CD4-positive, alpha-beta memory T cell (primary cell): ENCODE measurements around the gene PLXDC1. TPM values are rescaled to one million over a fixed set of nuclear protein-coding genes. Genes with fewer than 3 reads are reported as not detected.
A peak's percentile ranks its signal among the peaks of the same experiment; 100 is the strongest.

Experiments used
- CTCF ChIA-PET: fragments of 350-600 bp; sonication (Branson Sonifier 250); formaldehyde crosslinking; loops from one replicate; lab custom pipeline; 2021; ENCODE audit warnings: inconsistent platforms; ENCODE audit not compliant: partially characterized antibody; lab: Charles Lee
- POLR2A ChIA-PET: fragments of 350-600 bp; sonication (Branson Sonifier 250); formaldehyde crosslinking; loops from one replicate; lab custom pipeline; 2021; ENCODE audit not compliant: partially characterized antibody; lab: Charles Lee
- DNase-seq, 5 donors: peaks; one replicate each; pipeline versions ENCODE4 v3.0.0 to v3.0.0-alpha.2; 2020 to 2022; ENCODE audit warnings: mixed read lengths in 1 of 5
- H3K27ac ChIP-seq: one replicate; pipeline ENCODE4 v1.7.0; 2013; ENCODE audit warnings: low read depth, low read length
- H3K27me3 ChIP-seq: 2 replicates; pipeline ENCODE4 v1.7.0; 2013; ENCODE audit warnings: mild to moderate bottlenecking, low read length, moderate library complexity; ENCODE audit not compliant: insufficient read depth
- H3K36me3 ChIP-seq: 2 replicates; pipeline ENCODE4 v1.7.0; 2013; ENCODE audit warnings: mild to moderate bottlenecking, low read length, moderate library complexity; ENCODE audit not compliant: insufficient read depth
- H3K4me1 ChIP-seq: 2 replicates; pipeline ENCODE4 v1.7.0; 2013; ENCODE audit warnings: mild to moderate bottlenecking, low read length, moderate library complexity; ENCODE audit not compliant: insufficient read depth
- H3K4me3 ChIP-seq, 2 donors: one replicate each; pipeline ENCODE4 v1.7.0; 2013; ENCODE audit warnings: low read length in 2 of 2, mild to moderate bottlenecking in 1 of 2
- H3K9me3 ChIP-seq, 2 donors: one replicate each; pipeline ENCODE4 v1.7.0; 2013; ENCODE audit warnings: low read length in 2 of 2, control low read depth in 1 of 2; ENCODE audit not compliant: control insufficient read depth in 1 of 2
- H3K27ac Mint-ChIP-seq, 7 donors: one replicate each; pipeline ENCODE4 v1.8.0; 2020 to 2021; ENCODE audit warnings: mixed read lengths in 7 of 7, mild to moderate bottlenecking in 6 of 7, inconsistent platforms in 3 of 7, moderate library complexity in 3 of 7
- H3K27me3 Mint-ChIP-seq, 2 donors: one replicate each; pipeline ENCODE4 v1.8.0; 2020 to 2021; ENCODE audit warnings: mixed read lengths in 2 of 2
- H3K36me3 Mint-ChIP-seq, 2 donors: one replicate each; pipeline ENCODE4 v1.8.0; 2020 to 2021; ENCODE audit warnings: mixed read lengths in 2 of 2, inconsistent platforms in 1 of 2, mild to moderate bottlenecking in 1 of 2
- H3K4me1 Mint-ChIP-seq, 4 donors: one replicate each; pipeline ENCODE4 v1.8.0; 2020 to 2021; ENCODE audit warnings: mixed read lengths in 4 of 4, mild to moderate bottlenecking in 1 of 4
- H3K4me3 Mint-ChIP-seq, 8 donors: one replicate each; pipeline ENCODE4 v1.8.0; 2020 to 2021; ENCODE audit warnings: mixed read lengths in 8 of 8, mild to moderate bottlenecking in 7 of 8, moderate library complexity in 6 of 8, inconsistent platforms in 3 of 8
- H3K9me3 Mint-ChIP-seq, 8 donors: one replicate each; pipeline ENCODE4 v1.8.0; 2020 to 2021; ENCODE audit warnings: mixed read lengths in 8 of 8, mild to moderate bottlenecking in 5 of 8, inconsistent platforms in 3 of 8, moderate library complexity in 1 of 8
- intact Hi-C: fragments of 100-400 bp; cut with micrococcal nuclease; formaldehyde crosslinking; loops from one replicate; pipeline ENCODE4 v1.15.1; 2023
- polyA plus RNA-seq, 2 donors: library from polyadenylated mRNA; unstranded; fragments of 300-500 nt; fragmentation: Illumina TruSeq; gene quantifications; one replicate each; pipeline ENCODE4 v1.2.3, GENCODE V29; 2021
- total RNA-seq, 2 experiments: library from RNA; stranded (reverse); gene quantifications; one replicate each; pipeline ENCODE4 v1.2.3, GENCODE V29; 2021

Gene PLXDC1
- total and polyA plus RNA-seq, 4 experiments from 2014 or later, result 2.5 to 16.4 (median 10.2) TPM

DNA sequence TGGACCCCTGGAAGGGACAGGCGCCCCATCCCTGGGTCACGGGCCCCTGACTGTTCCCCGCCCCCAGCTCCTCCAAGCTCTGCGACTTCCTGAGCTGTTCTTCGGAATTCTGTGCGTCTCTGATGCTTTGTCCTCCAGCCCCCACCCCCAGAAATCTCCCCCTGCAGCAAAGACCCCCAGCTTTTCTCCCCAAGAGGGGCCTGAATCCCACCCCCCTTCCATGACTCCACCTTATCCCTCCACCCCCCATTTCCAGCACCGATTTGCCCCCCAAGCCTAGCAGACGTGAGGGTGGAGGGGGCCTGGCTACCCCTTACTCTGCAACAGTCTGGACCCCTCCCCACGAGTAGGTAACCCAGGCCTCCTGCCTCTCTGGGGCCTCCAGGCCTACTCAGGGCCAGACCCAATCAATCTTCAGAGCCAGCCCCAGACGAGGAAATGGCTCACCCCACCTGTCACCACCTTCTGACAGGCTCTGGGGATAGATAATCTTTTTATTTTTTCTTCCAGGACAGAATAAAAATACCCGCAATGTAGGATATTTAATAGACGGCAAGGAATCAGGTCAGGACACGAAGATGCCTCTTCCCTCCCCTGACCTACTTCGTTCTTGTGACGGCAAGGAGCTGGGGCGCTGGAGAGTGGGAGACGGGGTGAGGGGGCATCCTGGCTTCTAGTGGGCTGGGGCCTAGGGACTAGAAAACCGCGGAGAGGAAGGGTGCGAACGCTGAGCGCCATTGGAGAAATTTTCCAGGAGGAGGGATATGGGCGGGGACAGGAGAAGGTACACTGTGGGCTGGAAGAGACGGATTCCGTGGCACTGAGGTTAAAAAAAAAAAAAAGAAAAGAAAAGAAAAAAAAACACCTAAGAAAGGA lies 744 bp upstream of the PLXDC1 start:
- intact Hi-C loops, result loop anchor here (2.0 to 5.0 kb wide), 7 partner anchors 87 to 475 kb away; partner anchors contain the start of genes CWC25, FBXO47, LASP1NB and PSMB3
- Mint-ChIP-seq H3K4me1 (peaks cover 28 to 62% (median 43%) of the 10 kb centered on the region in 4 donors), H3K27me3 (peaks cover 3 to 18% of the 10 kb centered on the region in 2 donors)

DNA sequence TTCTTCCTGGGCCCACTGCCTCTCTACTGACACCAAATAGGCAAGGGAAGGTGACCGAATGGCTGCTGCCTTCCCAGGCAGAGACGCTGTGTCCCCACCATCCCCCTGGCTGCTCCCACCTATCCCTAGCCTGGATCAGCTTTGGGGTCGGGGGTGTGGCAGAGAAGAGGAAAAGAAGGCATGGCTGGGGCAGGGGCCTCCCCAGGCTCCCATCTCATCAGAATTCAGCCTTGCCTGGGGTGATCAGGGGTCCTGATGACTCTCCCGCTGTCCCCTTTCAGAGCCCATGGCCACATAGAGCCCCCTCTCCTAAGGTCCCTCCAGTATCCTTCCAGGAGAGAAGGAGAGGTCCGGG lies 665 bp downstream of the PLXDC1 start:
- CTCF ChIA-PET, result interaction anchor here (1.0 to 7.5 kb wide), 10 partner anchors 14 to 283 kb away, joined by 3 to 289 read pairs (median 29); partner anchors contain the start of gene LASP1NB
- H3K36me3 ChIP-seq, result no peaks in the 10 kb centered on the region
- no peaks in the 10 kb centered on the region for H3K9me3 ChIP-seq
- peaks cover 33% of the 10 kb centered on the region for H3K4me1 ChIP-seq
- intact Hi-C loops, result loop anchor here (5.0 kb wide), 3 partner anchors 183 to 473 kb away; partner anchors contain the start of genes FBXO47 and RPL23
- Mint-ChIP-seq H3K9me3 (peaks cover 0 to 24% (median 5%) of the 10 kb centered on the region in 8 donors), H3K27me3 (peaks cover 3 to 18% of the 10 kb centered on the region in 2 donors), H3K27ac (peak overlapping the region in 4 of 7 donors; percentile 56 to 88 (median 68)), H3K4me1 (peaks cover 28 to 62% (median 43%) of the 10 kb centered on the region in 4 donors), H3K4me3 (peak overlapping the region; percentile 80 to 85 (median 83)), H3K36me3 (peaks cover 0 to 21% of the 10 kb centered on the region in 2 donors)
- H3K4me3 ChIP-seq, result no peak overlapping the region
- no peak overlapping the region for H3K27ac ChIP-seq
- no peaks in the 10 kb centered on the region for H3K27me3 ChIP-seq
- POLR2A ChIA-PET, result interaction anchor here (1.2 to 5.3 kb wide), 5 partner anchors 14 to 297 kb away, joined by 4 to 76 read pairs (median 6); partner anchors contain the start of genes LASP1 and RPL23
- no peak for DNase-seq

More for the DNA sequence above, 744 bp upstream of the PLXDC1 start:
- H3K36me3 ChIP-seq, result no peaks in the 10 kb centered on the region
- H3K27ac ChIP-seq, result peak overlapping the region; percentile 66
- Mint-ChIP-seq H3K27ac (peak overlapping the region; percentile 93 to 100 (median 98)), H3K9me3 (peaks cover 0 to 24% (median 5%) of the 10 kb centered on the region in 8 donors), H3K36me3 (peaks cover 0 to 21% of the 10 kb centered on the region in 2 donors), H3K4me3 (peak overlapping the region; percentile 96 to 100 (median 99))
- peaks cover 33% of the 10 kb centered on the region for H3K4me1 ChIP-seq
- ChIA-PET POLR2A (interaction anchor here (0.6 to 5.3 kb wide), 31 partner anchors 13 to 447 kb away, joined by 3 to 76 read pairs (median 7); partner anchors contain the start of genes ARL5C, FBXL20, FBXO47 and LASP1), CTCF (interaction anchor here (0.6 to 7.5 kb wide), 42 partner anchors 7 to 327 kb away, joined by 3 to 289 read pairs (median 8); partner anchors contain the start of genes CWC25, FBXO47, LASP1 and LASP1NB)
- no peaks in the 10 kb centered on the region for H3K27me3 ChIP-seq
- peak overlapping the region; percentile 0 to 98 for H3K4me3 ChIP-seq
- H3K9me3 ChIP-seq, result no peaks in the 10 kb centered on the region
- DNase-seq, result peak; percentile 12 to 73 (median 28)

DNA sequence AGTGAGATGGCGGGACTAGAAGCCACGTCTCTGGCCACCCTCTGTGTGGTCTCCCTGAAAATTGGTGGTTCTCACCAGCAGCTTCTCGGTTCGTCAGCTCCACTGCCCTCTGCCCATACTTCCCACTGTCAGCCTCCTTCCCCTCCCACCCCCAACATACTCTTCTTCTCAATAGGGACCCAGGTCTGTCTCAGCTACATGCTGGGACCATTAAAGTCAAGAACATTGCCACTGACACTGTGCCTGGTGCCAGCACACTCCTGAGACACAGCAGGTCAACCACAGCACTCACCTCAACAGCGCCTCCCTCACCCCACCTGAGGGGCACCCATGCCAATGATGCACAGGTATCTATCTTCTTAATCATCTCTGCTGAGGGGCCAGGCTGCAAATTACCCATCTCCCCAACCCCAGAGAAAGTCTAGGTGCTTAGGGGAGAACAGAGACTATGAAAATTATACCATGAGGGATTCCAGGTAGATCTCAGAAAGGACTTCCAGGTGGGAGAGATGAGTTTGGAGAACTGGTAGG lies 1.3 kb downstream of the PLXDC1 start:
- peaks cover 33% of the 10 kb centered on the region for H3K4me1 ChIP-seq
- ChIA-PET POLR2A (interaction anchor here (1.7 to 5.3 kb wide), 2 partner anchors 58 to 296 kb away, joined by 6 to 76 read pairs; partner anchors contain the start of gene RPL23), CTCF (interaction anchor here (4.6 to 7.5 kb wide), 2 partner anchors 79 to 168 kb away, joined by 47 to 289 read pairs; no protein-coding TSS in a partner anchor)
- no peak overlapping the region for H3K4me3 ChIP-seq
- no peaks in the 10 kb centered on the region for H3K27me3 ChIP-seq
- Mint-ChIP-seq H3K36me3 (peaks cover 0 to 21% of the 10 kb centered on the region in 2 donors), H3K4me3 (peak overlapping the region; percentile 66 to 85 (median 83)), H3K9me3 (peaks cover 0 to 24% (median 5%) of the 10 kb centered on the region in 8 donors), H3K27me3 (peaks cover 3 to 18% of the 10 kb centered on the region in 2 donors), H3K4me1 (peaks cover 31 to 66% (median 43%) of the 10 kb centered on the region in 4 donors), H3K27ac (peak overlapping the region in 5 of 7 donors; percentile 44 to 72 (median 69))
- H3K9me3 ChIP-seq, result no peaks in the 10 kb centered on the region
- no peaks in the 10 kb centered on the region for H3K36me3 ChIP-seq
- no peak overlapping the region for H3K27ac ChIP-seq
- intact Hi-C loops, result loop anchor here (5.0 kb wide), 3 partner anchors 183 to 473 kb away; partner anchors contain the start of genes FBXO47 and RPL23
- DNase-seq, result no peak

DNA sequence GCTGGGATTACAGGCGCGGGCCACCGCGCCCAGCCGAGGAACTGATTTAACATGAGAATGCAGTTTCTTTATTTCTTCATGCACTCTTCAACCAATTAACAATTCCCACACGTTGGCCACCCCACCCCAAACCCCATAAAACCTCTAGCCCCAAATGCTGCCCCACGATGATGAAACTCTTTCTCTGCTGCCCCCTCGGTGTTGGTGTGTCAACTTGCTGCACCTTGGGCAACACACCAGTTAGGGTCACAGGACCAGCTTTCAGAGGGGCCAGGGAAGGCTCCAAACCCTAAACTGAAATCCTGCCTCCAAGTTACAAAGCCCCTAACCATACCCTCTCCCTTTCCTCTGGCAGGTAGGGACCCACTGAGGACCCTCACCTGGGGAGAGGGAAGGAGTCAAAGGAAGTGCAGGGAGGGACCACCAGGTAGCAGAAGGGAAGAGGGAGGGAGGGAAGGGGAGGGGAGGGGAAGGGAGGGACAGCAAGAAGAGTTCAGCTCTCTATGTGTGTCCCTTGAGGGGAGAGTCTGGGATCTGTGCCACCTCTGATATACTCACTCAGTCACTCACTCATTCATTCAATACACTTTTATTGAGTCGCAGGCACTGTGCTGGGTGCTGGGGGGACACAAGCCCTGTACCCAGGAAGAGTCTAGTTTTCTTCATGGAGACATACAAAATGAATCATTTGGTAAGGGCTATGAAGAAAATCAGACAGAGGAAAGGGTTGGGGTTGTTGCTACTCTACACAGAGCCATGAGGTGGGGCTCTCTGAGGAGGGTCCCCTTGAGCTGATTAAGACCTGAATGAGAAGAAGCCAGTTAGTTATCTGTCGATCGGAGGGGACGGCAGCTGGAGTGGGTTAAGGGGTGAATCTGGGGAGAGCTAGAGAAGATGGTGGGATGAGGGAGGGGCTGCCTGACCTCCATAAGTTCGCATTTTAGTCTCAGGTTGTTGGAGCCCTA lies 3.9 kb downstream of the PLXDC1 start:
- Histone ChIP-seq H3K36me3 (no peaks in the 10 kb centered on the region), H3K9me3 (no peaks in the 10 kb centered on the region), H3K27me3 (no peaks in the 10 kb centered on the region), H3K4me1 (peaks cover 21% of the 10 kb centered on the region), H3K4me3 (no peak overlapping the region), H3K27ac (no peak overlapping the region)
- H3K4me1 Mint-ChIP-seq, result peaks cover 16 to 41% (median 28%) of the 10 kb centered on the region in 4 donors
- intact Hi-C loops, result no loop called here
- no peaks in the 10 kb centered on the region for H3K36me3 Mint-ChIP-seq
- POLR2A ChIA-PET, result interaction anchor here (1.5 kb wide), 1 partner anchor 91 kb away, joined by 5 read pairs; no protein-coding TSS in a partner anchor
- peak overlapping the region in 1 of 7 donors; percentile 64 for H3K27ac Mint-ChIP-seq
- no peaks in the 10 kb centered on the region for H3K9me3 Mint-ChIP-seq
- no peaks in the 10 kb centered on the region for H3K27me3 Mint-ChIP-seq
- no peak for DNase-seq
- CTCF ChIA-PET, result interaction anchor here (0.7 to 7.5 kb wide), 7 partner anchors 11 to 224 kb away, joined by 3 to 289 read pairs (median 3); no protein-coding TSS in a partner anchor
- H3K4me3 Mint-ChIP-seq, result peak overlapping the region in 1 of 8 donors; percentile 46

DNA sequence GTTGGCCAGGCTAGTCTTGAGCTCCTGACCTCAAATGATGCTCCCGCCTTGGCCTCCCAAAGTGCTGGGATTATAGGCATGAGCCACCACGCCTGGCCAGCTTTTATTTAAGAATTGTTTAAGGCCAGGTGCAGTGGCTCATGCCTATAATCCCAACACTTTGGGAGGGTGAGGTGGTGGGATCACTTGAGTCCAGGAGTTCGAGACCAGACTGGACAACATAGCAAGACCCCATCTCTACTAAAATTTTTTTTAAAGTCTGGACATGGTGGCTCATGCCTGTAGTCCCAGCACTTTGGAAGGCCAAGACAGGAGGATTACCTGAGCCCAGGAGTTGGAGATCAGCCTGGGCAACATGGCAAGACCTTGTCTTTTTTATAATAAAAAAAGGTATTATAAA lies 5.2 kb downstream of the PLXDC1 start:
- no peaks in the 10 kb centered on the region for H3K9me3 ChIP-seq
- peaks cover 13% of the 10 kb centered on the region for H3K4me1 ChIP-seq
- no peak overlapping the region for H3K27ac ChIP-seq
- Mint-ChIP-seq H3K4me3 (no peak overlapping the region), H3K4me1 (peaks cover 11 to 32% (median 20%) of the 10 kb centered on the region in 4 donors), H3K36me3 (no peaks in the 10 kb centered on the region), H3K9me3 (peaks cover 0 to 3% (median 0%) of the 10 kb centered on the region in 8 donors), H3K27ac (no peak overlapping the region), H3K27me3 (no peaks in the 10 kb centered on the region)
- intact Hi-C loops, result no loop called here
- no peak for DNase-seq
- H3K4me3 ChIP-seq, result no peak overlapping the region
- ChIA-PET CTCF (interaction anchor here (0.7 to 3.3 kb wide), 6 partner anchors 19 to 163 kb away, joined by 3 to 15 read pairs (median 4); no protein-coding TSS in a partner anchor), POLR2A (interaction anchor here (0.7 kb wide), 1 partner anchor 170 kb away, joined by 3 read pairs; no protein-coding TSS in a partner anchor)
- no peaks in the 10 kb centered on the region for H3K27me3 ChIP-seq
- no peaks in the 10 kb centered on the region for H3K36me3 ChIP-seq

DNA sequence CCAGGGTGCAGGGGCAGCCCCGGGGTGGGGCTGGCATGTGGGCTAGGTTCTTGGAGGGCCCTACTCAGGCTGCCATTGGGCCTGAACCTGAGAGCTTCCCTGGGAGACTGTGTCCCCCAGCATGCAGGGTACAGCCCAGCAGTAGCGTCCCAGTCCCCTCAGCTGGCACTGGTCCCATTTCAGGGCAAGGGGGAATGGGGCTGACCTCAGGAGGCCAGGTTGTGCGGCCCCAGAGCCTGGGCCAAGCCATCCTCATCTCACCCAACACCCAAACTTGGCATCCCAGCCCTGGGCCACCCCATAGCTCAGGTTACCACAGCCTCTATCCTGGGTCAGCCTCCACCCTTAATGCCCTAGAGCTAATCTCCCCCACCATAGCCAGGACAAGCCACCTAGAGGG lies 6.3 kb downstream of the PLXDC1 start:
- H3K27ac ChIP-seq, result no peak overlapping the region
- Mint-ChIP-seq H3K4me3 (no peak overlapping the region), H3K27me3 (no peaks in the 10 kb centered on the region), H3K36me3 (no peaks in the 10 kb centered on the region), H3K27ac (peak overlapping the region in 1 of 7 donors; percentile 52), H3K9me3 (peaks cover 0 to 3% (median 0%) of the 10 kb centered on the region in 8 donors), H3K4me1 (peaks cover 7 to 22% (median 12%) of the 10 kb centered on the region in 4 donors)
- no peak for DNase-seq
- H3K27me3 ChIP-seq, result no peaks in the 10 kb centered on the region
- intact Hi-C loops, result no loop called here
- H3K36me3 ChIP-seq, result no peaks in the 10 kb centered on the region
- H3K9me3 ChIP-seq, result no peaks in the 10 kb centered on the region
- ChIA-PET CTCF (interaction anchor here (1.1 to 3.3 kb wide), 6 partner anchors 8 to 163 kb away, joined by 3 to 15 read pairs (median 7); no protein-coding TSS in a partner anchor), POLR2A (no interaction called here)
- H3K4me1 ChIP-seq, result peaks cover 4% of the 10 kb centered on the region
- no peak overlapping the region for H3K4me3 ChIP-seq
